NCI-H1417 (cell line): Measurements from ENCODE around the gene CHMP5.
A peak's percentile ranks its signal among the peaks of the same experiment; 100 is the strongest.

Source experiments
- DNase-seq, 3 experiments: peaks; one replicate each; lab custom pipeline; 2025; lab: John Stamatoyannopoulos, UW

CHMP5 gene

GRCh38 chr9:33264473-33265177 lies at the start of gene CHMP5, which contains the start of gene BAG1:
TSS of gene CHMP5 (plus strand) at chr9:33265049. CDS start at chr9:33265079, 30 bp downstream.
TSS of gene BAG1 (minus strand) at chr9:33264708.
- peak; percentile 95 to 98 (median 96) for DNase-seq

- no peak for DNase-seq
These were observed 43.9 kb upstream of the CHMP5 start for GRCh38 chr9:33220681-33221567.

GRCh38 chr9:33221568-33221884 lies 43.3 kb upstream of the CHMP5 start:
- DNase-seq: no peak

GRCh38 chr9:33222031-33222430 lies 42.8 kb upstream of the CHMP5 start:
- DNase-seq: peak in 2 of 3 experiments; percentile 3 to 27

GRCh38 chr9:33223696-33224095 lies 41.2 kb upstream of the CHMP5 start:
- no peak for DNase-seq

- peak; percentile 36 to 70 (median 55) for DNase-seq
These were observed 39.3 kb upstream of the CHMP5 start for GRCh38 chr9:33225319-33226147.

- no peak for DNase-seq
These were observed 37.8 kb upstream of the CHMP5 start for GRCh38 chr9:33227008-33227398.

- DNase-seq: no peak
These were observed 37.1 kb upstream of the CHMP5 start for GRCh38 chr9:33227741-33228140.

- DNase-seq: no peak
These were observed 36.2 kb upstream of the CHMP5 start for GRCh38 chr9:33228606-33229005.

GRCh38 chr9:33229359-33230114 lies 35.3 kb upstream of the CHMP5 start:
- peak in 2 of 3 experiments; percentile 61 to 76 for DNase-seq

GRCh38 chr9:33230756-33231622 lies 33.9 kb upstream of the CHMP5 start:
- DNase-seq: no peak

- no peak for DNase-seq
These were observed 33.3 kb upstream of the CHMP5 start for GRCh38 chr9:33231623-33231942.

- no peak for DNase-seq
These were observed 32.0 kb upstream of the CHMP5 start for GRCh38 chr9:33232815-33233214.

GRCh38 chr9:33233626-33234342 lies 31.1 kb upstream of the CHMP5 start:
- peak in 1 of 3 experiments; percentile 26 for DNase-seq

GRCh38 chr9:33234511-33235467 lies 30.1 kb upstream of the CHMP5 start:
- DNase-seq: no peak

- no peak for DNase-seq
These were observed 28.3 kb upstream of the CHMP5 start for GRCh38 chr9:33236571-33236970.

GRCh38 chr9:33239921-33240320 lies 24.9 kb upstream of the CHMP5 start, which contains the start of gene SPINK4:
TSS of gene SPINK4 (plus strand) at chr9:33240167. CDS start at chr9:33240209, 42 bp downstream.
- DNase-seq: no peak

- no peak for DNase-seq
These were observed 23.6 kb upstream of the CHMP5 start for GRCh38 chr9:33241298-33241697.
